ENCODE data around the gene PTPRN.
"Not testable (repeated sequence)": the region's sequence is repeated elsewhere in the genome, so short reads cannot be mapped to it uniquely, and the experiment has no call there.

PTPRN gene

GRCh38 chr2:219306047-219306446, 3.2 kb downstream of the PTPRN start:
- DNase-seq (ENCODE audit: low read depth) = no peak

GRCh38 chr2:219304223-219304622, 5.0 kb downstream of the PTPRN start:
- DNase-seq (ENCODE audit: low read depth) = no peak

- DNase-seq (ENCODE audit: low read depth) = no peak
Measured at GRCh38 chr2:219302412-219302968, 6.7 kb downstream of the PTPRN start.

GRCh38 chr2:219300022-219300421, 9.2 kb downstream of the PTPRN start:
- no peak for DNase-seq (ENCODE audit: low read depth)

- no peak for DNase-seq (ENCODE audit: low read depth)
Measured at GRCh38 chr2:219299372-219299760, 9.8 kb downstream of the PTPRN start.

- DNase-seq (ENCODE audit: low read depth) = no peak
Measured at GRCh38 chr2:219298759-219299371, 10.3 kb downstream of the PTPRN start.

- no peak for DNase-seq (ENCODE audit: low read depth)
Measured at GRCh38 chr2:219297766-219298456, 11.3 kb downstream of the PTPRN start.

GRCh38 chr2:219296631-219297391, 12.4 kb downstream of the PTPRN start:
- DNase-seq (ENCODE audit: low read depth) = no peak

GRCh38 chr2:219296142-219296541, 13.1 kb downstream of the PTPRN start:
- DNase-seq (ENCODE audit: low read depth) = no peak

GRCh38 chr2:219294356-219295351, 14.5 kb downstream of the PTPRN start:
- DNase-seq (ENCODE audit: low read depth) = no peak

- DNase-seq (ENCODE audit: low read depth) = no peak
Measured at GRCh38 chr2:219293736-219294231, 15.4 kb downstream of the PTPRN start.

GRCh38 chr2:219292616-219293015, 16.6 kb downstream of the PTPRN start:
- DNase-seq (ENCODE audit: low read depth) = no peak

- DNase-seq (ENCODE audit: low read depth) = no peak
Measured at GRCh38 chr2:219291910-219292490, 17.2 kb downstream of the PTPRN start.

- no peak for DNase-seq (ENCODE audit: low read depth)
Measured at GRCh38 chr2:219291394-219291793, 17.8 kb downstream of the PTPRN start.

- DNase-seq (ENCODE audit: low read depth) = no peak
Measured at GRCh38 chr2:219290381-219291171, 18.6 kb downstream of the PTPRN start.

GRCh38 chr2:219289537-219290361, 19.5 kb downstream of the PTPRN start:
- DNase-seq (ENCODE audit: low read depth) = peak; percentile 58

GRCh38 chr2:219289195-219289536, 20.0 kb downstream of the PTPRN start:
- no peak for DNase-seq (ENCODE audit: low read depth)

GRCh38 chr2:219287580-219288265, 21.5 kb downstream of the PTPRN start:
- no peak for DNase-seq (ENCODE audit: low read depth)

- not testable (repeated sequence) for DNase-seq (ENCODE audit: low read depth)
Measured at GRCh38 chr2:219287116-219287440, 22.1 kb downstream of the PTPRN start.
